ENCODE data around the gene EXOC2. TPM values are rescaled to one million over a fixed set of nuclear protein-coding genes. Genes with fewer than 3 reads are reported as not detected.

Gene EXOC2
- total and polyA plus RNA-seq, 2 donors (not counting 1 experiment from before 2014, with no cell fraction given), result 12.2 to 45.0 TPM

DNA sequence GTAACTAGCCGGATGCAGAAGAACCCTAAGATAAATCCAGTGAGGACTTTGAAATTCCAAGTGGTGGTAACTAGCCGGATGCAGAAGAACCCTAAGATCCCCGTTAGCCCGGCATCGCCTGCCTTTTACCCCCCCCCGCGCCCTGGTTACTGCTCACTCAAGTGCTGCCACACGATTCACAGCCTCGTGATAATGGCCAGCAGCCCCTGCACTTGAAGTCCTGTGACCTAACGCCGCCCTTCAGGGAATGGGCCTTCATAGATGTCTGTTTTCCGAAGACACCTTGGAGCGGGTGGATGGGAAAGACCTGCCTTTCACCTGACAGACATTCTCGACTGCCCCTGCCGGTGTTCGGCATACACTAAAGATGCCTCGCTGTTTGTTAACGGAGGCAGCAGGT is 163.9 kb downstream of the EXOC2 start:
- Mint-ChIP-seq H3K4me3 (no peak overlapping the region), H3K4me1 (peaks cover 9% of the 10 kb centered on the region), H3K27me3 (no peaks in the 10 kb centered on the region), H3K9me3 (ENCODE audit: insufficient read depth) (no peaks in the 10 kb centered on the region), H3K27ac (no peak overlapping the region)
- Histone ChIP-seq H3K79me2 (ENCODE audit: control insufficient read depth, insufficient read depth, low read length) (no peaks in the 10 kb centered on the region), H4K20me1 (ENCODE audit: control insufficient read depth, insufficient read depth, low read length, poor library complexity, severe bottlenecking) (no peaks in the 10 kb centered on the region), H3K4me1 (ENCODE audit: control insufficient read depth in 2 of 2, insufficient read depth in 2 of 2, low read length in 2 of 2) (no peaks in the 10 kb centered on the region), H2AFZ (ENCODE audit: insufficient read depth, low read depth, low read length, poor library complexity, severe bottlenecking) (no peak overlapping the region), H3K9me3 (ENCODE audit: control extremely low read depth in 1 of 3, control insufficient read depth in 2 of 3, insufficient read depth in 1 of 3, low read length in 2 of 3) (peaks cover 0 to 3% (median 0%) of the 10 kb centered on the region in 3 donors), H3K27ac (ENCODE audit: low read length in 2 of 2) (no peak overlapping the region), H3K36me3 (replicated peaks in 1 of 2; ENCODE audit: control extremely low read depth in 1 of 2, control insufficient read depth in 1 of 2, extremely low read depth in 1 of 2, insufficient read depth in 2 of 2, low read length in 1 of 2) (peaks cover 5 to 17% of the 10 kb centered on the region in 2 experiments), H3K4me2 (replicated peaks; ENCODE audit: low read depth, low read length, poor library complexity, severe bottlenecking) (no peak overlapping the region), H3K9ac (ENCODE audit: low read length) (no peak overlapping the region), H3K4me3 (ENCODE audit: control extremely low read depth in 1 of 5, extremely low read depth in 1 of 5, insufficient read depth in 1 of 5, low read depth in 2 of 5, low read length in 4 of 5) (no peak overlapping the region), H3K27me3 (replicated peaks in 1 of 4; ENCODE audit: control extremely low read depth in 1 of 4, control insufficient read depth in 3 of 4, insufficient read depth in 4 of 4, low read length in 3 of 4) (no peaks in the 10 kb centered on the region)
- TF ChIP-seq, protein P1, sequence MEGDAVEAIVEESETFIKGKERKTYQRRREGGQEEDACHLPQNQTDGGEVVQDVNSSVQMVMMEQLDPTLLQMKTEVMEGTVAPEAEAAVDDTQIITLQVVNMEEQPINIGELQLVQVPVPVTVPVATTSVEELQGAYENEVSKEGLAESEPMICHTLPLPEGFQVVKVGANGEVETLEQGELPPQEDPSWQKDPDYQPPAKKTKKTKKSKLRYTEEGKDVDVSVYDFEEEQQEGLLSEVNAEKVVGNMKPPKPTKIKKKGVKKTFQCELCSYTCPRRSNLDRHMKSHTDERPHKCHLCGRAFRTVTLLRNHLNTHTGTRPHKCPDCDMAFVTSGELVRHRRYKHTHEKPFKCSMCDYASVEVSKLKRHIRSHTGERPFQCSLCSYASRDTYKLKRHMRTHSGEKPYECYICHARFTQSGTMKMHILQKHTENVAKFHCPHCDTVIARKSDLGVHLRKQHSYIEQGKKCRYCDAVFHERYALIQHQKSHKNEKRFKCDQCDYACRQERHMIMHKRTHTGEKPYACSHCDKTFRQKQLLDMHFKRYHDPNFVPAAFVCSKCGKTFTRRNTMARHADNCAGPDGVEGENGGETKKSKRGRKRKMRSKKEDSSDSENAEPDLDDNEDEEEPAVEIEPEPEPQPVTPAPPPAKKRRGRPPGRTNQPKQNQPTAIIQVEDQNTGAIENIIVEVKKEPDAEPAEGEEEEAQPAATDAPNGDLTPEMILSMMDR (IDR thresholded peaks at IDR 0.05), result no peak
- no peak for TF ChIP-seq EZH2 (IDR thresholded peaks at IDR 0.05; ENCODE audit: borderline replicate concordance, insufficient read depth, low read depth, low read length, poor library complexity, severe bottlenecking)
- ChIA-PET POLR2A (no interaction called here), CTCF (no interaction called here)
- ATAC-seq (ENCODE audit: low read depth) (no peak), DNase-seq (no peak)
- 96% methylated on average over 18 of the region's 18 CpGs for WGBS (ENCODE audit: insufficient coverage)
- intact Hi-C loops (cut with micrococcal nuclease), result no loop called here

DNA sequence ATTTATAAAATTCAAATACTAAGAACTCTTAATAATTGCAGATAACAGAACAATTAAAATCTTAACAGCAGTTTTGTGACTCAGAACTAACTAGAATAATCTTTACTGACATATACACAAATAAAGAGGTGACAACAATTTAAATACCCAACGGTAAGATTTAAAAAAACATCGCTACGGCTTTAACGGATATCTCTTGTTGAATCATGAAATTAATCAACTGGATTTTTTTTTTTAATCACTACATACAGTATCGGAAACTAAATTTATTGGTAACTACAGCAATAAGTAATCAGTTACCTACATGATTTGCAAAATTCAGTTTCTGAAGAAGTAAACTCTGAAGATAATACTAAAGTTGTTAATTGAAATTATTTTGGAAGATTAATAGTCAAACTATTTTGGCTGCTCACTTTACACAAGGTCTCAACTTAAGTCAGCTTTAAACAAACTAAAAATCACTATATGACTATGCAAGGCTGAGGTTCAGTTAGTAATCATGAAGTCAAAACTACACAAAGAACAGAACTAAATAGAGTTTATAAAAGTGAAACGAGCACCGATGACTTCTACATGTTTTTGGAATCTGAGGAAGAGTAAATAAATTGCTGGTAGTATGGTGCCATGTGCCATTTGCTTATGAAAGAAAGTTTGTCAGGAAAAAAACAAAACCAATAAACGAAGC is 164.8 kb downstream of the EXOC2 start:
- Mint-ChIP-seq H3K9me3 (ENCODE audit: insufficient read depth) (no peaks in the 10 kb centered on the region), H3K27ac (no peak overlapping the region)

More for the DNA sequence above, 164.8 kb downstream of the EXOC2 start:
- no peak overlapping the region for H3K4me3 ChIP-seq (ENCODE audit: control extremely low read depth in 1 of 5, extremely low read depth in 1 of 5, insufficient read depth in 1 of 5, low read depth in 2 of 5, low read length in 4 of 5)
- POLR2A ChIA-PET, result no interaction called here
- H3K9ac ChIP-seq (ENCODE audit: low read length), result no peak overlapping the region
- no peaks in the 10 kb centered on the region for H3K27me3 Mint-ChIP-seq
- no peak overlapping the region for H3K27ac ChIP-seq (ENCODE audit: low read length in 2 of 2)
- H3K79me2 ChIP-seq (ENCODE audit: control insufficient read depth, insufficient read depth, low read length), result no peaks in the 10 kb centered on the region
- ATAC-seq (ENCODE audit: low read depth) (no peak), DNase-seq (no peak)
- H3K9me3 ChIP-seq (ENCODE audit: control extremely low read depth in 1 of 3, control insufficient read depth in 2 of 3, insufficient read depth in 1 of 3, low read length in 2 of 3), result peaks cover 0 to 3% (median 0%) of the 10 kb centered on the region in 3 donors
- CTCF ChIA-PET, result no interaction called here
- no peak overlapping the region for H3K4me2 ChIP-seq (replicated peaks; ENCODE audit: low read depth, low read length, poor library complexity, severe bottlenecking)
- no peaks in the 10 kb centered on the region for H4K20me1 ChIP-seq (ENCODE audit: control insufficient read depth, insufficient read depth, low read length, poor library complexity, severe bottlenecking)
- peaks cover 9% of the 10 kb centered on the region for H3K4me1 Mint-ChIP-seq
- no peak overlapping the region for H3K4me3 Mint-ChIP-seq
- no peak overlapping the region for H2AFZ ChIP-seq (ENCODE audit: insufficient read depth, low read depth, low read length, poor library complexity, severe bottlenecking)
- no peaks in the 10 kb centered on the region for H3K4me1 ChIP-seq (ENCODE audit: control insufficient read depth in 2 of 2, insufficient read depth in 2 of 2, low read length in 2 of 2)
- 80% methylated on average over 1 of the region's 8 CpGs for WGBS (ENCODE audit: insufficient coverage)
- TF ChIP-seq, protein P1 (IDR thresholded peaks at IDR 0.05), result no peak
- TF ChIP-seq EZH2 (IDR thresholded peaks at IDR 0.05; ENCODE audit: borderline replicate concordance, insufficient read depth, low read depth, low read length, poor library complexity, severe bottlenecking), result no peak
- intact Hi-C loops (cut with micrococcal nuclease), result no loop called here
- H3K27me3 ChIP-seq (replicated peaks in 1 of 4; ENCODE audit: control extremely low read depth in 1 of 4, control insufficient read depth in 3 of 4, insufficient read depth in 4 of 4, low read length in 3 of 4), result no peaks in the 10 kb centered on the region
- H3K36me3 ChIP-seq (replicated peaks in 1 of 2; ENCODE audit: control extremely low read depth in 1 of 2, control insufficient read depth in 1 of 2, extremely low read depth in 1 of 2, insufficient read depth in 2 of 2, low read length in 1 of 2), result peaks cover 5 to 16% of the 10 kb centered on the region in 2 experiments

All from B cell (primary cell).